H9 (cell line): ENCODE results near the gene ATXN3L. TPM values are rescaled to one million over a fixed set of nuclear protein-coding genes. Genes with fewer than 3 reads are reported as not detected.

Experiments
- DNase-seq: peaks from one replicate; pipeline ENCODE4 v3.0.0-alpha.2; 2017
- H2AFZ ChIP-seq: one replicate; pipeline ENCODE4 v1.6.1; 2013; ENCODE audit warnings: mild to moderate bottlenecking, low read length, control low read depth, moderate library complexity
- H2AK5ac ChIP-seq: 2 replicates; pipeline ENCODE4 v1.6.1; 2013; ENCODE audit warnings: low read length, control low read depth, mixed read lengths; ENCODE audit not compliant: insufficient read length
- H2BK120ac ChIP-seq: one replicate; pipeline ENCODE4 v1.6.1; 2013; ENCODE audit warnings: low read depth, mild to moderate bottlenecking, low read length, control low read depth, inconsistent platforms; ENCODE audit not compliant: poor library complexity, severe bottlenecking
- H2BK12ac ChIP-seq: 2 replicates; pipeline ENCODE4 v1.6.1; 2013; ENCODE audit warnings: low read length, control low read depth, mixed read lengths, low read depth; ENCODE audit not compliant: insufficient read length
- H2BK15ac ChIP-seq: 2 replicates; pipeline ENCODE4 v1.6.1; 2013; ENCODE audit warnings: low read depth, low read length, control low read depth
- H2BK20ac ChIP-seq: one replicate; pipeline ENCODE4 v1.6.1; 2013; ENCODE audit warnings: low read depth, mild to moderate bottlenecking, low read length, control low read depth, inconsistent platforms; ENCODE audit not compliant: poor library complexity, severe bottlenecking
- H2BK5ac ChIP-seq: 2 replicates; pipeline ENCODE4 v1.6.1; 2013; ENCODE audit warnings: low read length, control low read depth, mixed read lengths; ENCODE audit not compliant: insufficient read length
- H3K14ac ChIP-seq: 2 replicates; pipeline ENCODE4 v1.6.1; 2013; ENCODE audit warnings: low read length, control low read depth; ENCODE audit not compliant: insufficient read depth
- H3K18ac ChIP-seq: 2 replicates; pipeline ENCODE4 v1.6.1; 2013; ENCODE audit warnings: low read depth, mild to moderate bottlenecking, mixed read lengths, low read length, control low read depth; ENCODE audit not compliant: insufficient read length
- H3K23ac ChIP-seq: 2 replicates; pipeline ENCODE4 v1.6.1; 2013; ENCODE audit warnings: low read length, control low read depth, mixed read lengths, low read depth; ENCODE audit not compliant: insufficient read length
- H3K23me2 ChIP-seq: 2 replicates; pipeline ENCODE4 v1.6.1; 2013; ENCODE audit warnings: low read depth, mild to moderate bottlenecking, mixed read lengths, low read length, control low read depth; ENCODE audit not compliant: insufficient read length, poor library complexity, severe bottlenecking
- H3K27ac ChIP-seq: 2 replicates; pipeline ENCODE4 v1.5.1; 2013; ENCODE audit warnings: low read length, control low read depth, mixed read lengths, low read depth; ENCODE audit not compliant: insufficient read length
- H3K27me3 ChIP-seq: 2 replicates; pipeline ENCODE4 v1.6.1; 2013; ENCODE audit warnings: low read length, control low read depth, inconsistent platforms; ENCODE audit not compliant: insufficient read depth
- H3K4ac ChIP-seq: 2 replicates; pipeline ENCODE4 v1.6.1; 2013; ENCODE audit warnings: low read depth, mild to moderate bottlenecking, control low read depth, inconsistent platforms, low read length, moderate library complexity
- H3K4me1 ChIP-seq: 2 replicates; pipeline ENCODE4 v1.6.1; 2013; ENCODE audit warnings: low read length, control low read depth, inconsistent platforms; ENCODE audit not compliant: insufficient read depth
- H3K4me2 ChIP-seq: 2 replicates; pipeline ENCODE4 v1.6.1; 2013; ENCODE audit warnings: low read length, control low read depth, mixed read lengths; ENCODE audit not compliant: insufficient read length, insufficient read depth
- H3K56ac ChIP-seq: 2 replicates; pipeline ENCODE4 v1.6.1; 2013; ENCODE audit warnings: low read depth, mild to moderate bottlenecking, mixed read lengths, low read length, control low read depth; ENCODE audit not compliant: insufficient read length
- H3K79me1 ChIP-seq: 2 replicates; pipeline ENCODE4 v1.6.1; 2013; ENCODE audit warnings: low read depth, mild to moderate bottlenecking, moderate library complexity, low read length, control low read depth, inconsistent platforms; ENCODE audit not compliant: insufficient read depth, poor library complexity, severe bottlenecking
- H3K79me2 ChIP-seq: 2 replicates; pipeline ENCODE4 v1.6.1; 2013; ENCODE audit warnings: low read length, control low read depth, inconsistent platforms; ENCODE audit not compliant: insufficient read depth
- H3K9ac ChIP-seq: 2 replicates; pipeline ENCODE4 v1.6.1; 2013; ENCODE audit warnings: low read length, control low read depth, mixed read lengths; ENCODE audit not compliant: insufficient read length; ENCODE audit errors: extremely low read depth
- H3K9me3 ChIP-seq: one replicate; pipeline ENCODE4 v1.6.1; 2013; ENCODE audit warnings: low read depth, low read length, inconsistent platforms; ENCODE audit not compliant: control insufficient read depth
- H3T11ph ChIP-seq: one replicate; pipeline ENCODE4 v1.6.1; 2013; ENCODE audit warnings: mild to moderate bottlenecking, low read length, control low read depth, inconsistent platforms
- H4K20me1 ChIP-seq: one replicate; pipeline ENCODE4 v1.6.1; 2013; ENCODE audit not compliant: control insufficient read depth, insufficient read length, insufficient read depth
- H4K5ac ChIP-seq: 2 replicates; pipeline ENCODE4 v1.6.1; 2013; ENCODE audit warnings: low read depth, mild to moderate bottlenecking, mixed read lengths, low read length, control low read depth; ENCODE audit not compliant: insufficient read length
- H4K8ac ChIP-seq: replicated peaks from 2 replicates; pipeline ENCODE4 v1.6.1; 2013; ENCODE audit warnings: low read length, control low read depth, mixed read lengths, low read depth; ENCODE audit not compliant: insufficient read length
- H4K91ac ChIP-seq: 2 replicates; pipeline ENCODE4 v1.6.1; 2013; ENCODE audit warnings: low read depth, mild to moderate bottlenecking, moderate library complexity, mixed read lengths, low read length, control low read depth; ENCODE audit not compliant: insufficient read length
- H3K27ac Mint-ChIP-seq, 3 experiments: 2 replicates in 2 of 3; 3 replicates in 1 of 3; pipeline ENCODE4 v1.8.0; 2020 to 2021; ENCODE audit warnings: mixed read lengths in 3 of 3, mild to moderate bottlenecking in 1 of 3, moderate library complexity in 1 of 3
- H3K27me3 Mint-ChIP-seq: 2 replicates; pipeline ENCODE4 v1.8.0; 2021; ENCODE audit warnings: low read depth, mild to moderate bottlenecking, moderate library complexity, mixed read lengths
- H3K36me3 Mint-ChIP-seq, 3 experiments: 2 replicates in 2 of 3; 3 replicates in 1 of 3; pipeline ENCODE4 v1.8.0; 2020 to 2021; ENCODE audit warnings: low read depth in 3 of 3, mixed read lengths in 3 of 3; ENCODE audit not compliant: insufficient read depth in 1 of 3
- H3K4me1 Mint-ChIP-seq, 2 experiments: 2 replicates each; pipeline ENCODE4 v1.8.0; 2020; ENCODE audit warnings: mixed read lengths in 2 of 2
- H3K4me3 Mint-ChIP-seq, 2 experiments: 2 replicates in 1 of 2; 3 replicates in 1 of 2; pipeline ENCODE4 v1.8.0; 2020 to 2021; ENCODE audit warnings: mild to moderate bottlenecking in 2 of 2, mixed read lengths in 2 of 2, moderate library complexity in 1 of 2
- H3K9me3 Mint-ChIP-seq, 2 experiments: 2 replicates in 1 of 2; 3 replicates in 1 of 2; pipeline ENCODE4 v1.8.0; 2020; ENCODE audit warnings: mild to moderate bottlenecking in 2 of 2, mixed read lengths in 2 of 2, moderate library complexity in 1 of 2
- CTCF ChIP-seq: fragments of 200-600 bp; sonication (generic); conservative IDR thresholded peaks from 3 replicates; pipeline ENCODE4 v1.8.0; 2021; ENCODE audit warnings: antibody characterized with exemption, mild to moderate bottlenecking
- WGBS: extraction: QIAGEN DNeasy Blood & Tissue Kit; methylation state at CpG from one replicate; pipeline ENCODE4 v1.1.7; 2013; ENCODE audit warnings: missing lambda C conversion rate, low lambda C conversion rate, mixed read lengths; ENCODE audit not compliant: insufficient read length; ENCODE audit errors: extremely low coverage; 5-methylcytosine and 5-hydroxymethylcytosine counted together
- total RNA-seq: library from RNA; stranded (reverse); gene quantifications from 2 replicates; pipeline ENCODE4 v1.2.1, GENCODE V29; 2021

The ATXN3L gene
- total RNA-seq, 1 experiment from 2014 or later: not detected

- Mint-ChIP-seq H3K4me1 (peaks cover 0 to 4% of the 10 kb centered on the region in 2 experiments; a peak in 1 of 4 replicates), H3K27ac (no peak overlapping the region), H3K36me3 (peaks cover 0 to 6% (median 0%) of the 10 kb centered on the region in 3 experiments; a peak in 3 of 7 replicates), H3K9me3 (peaks cover 57 to 74% of the 10 kb centered on the region in 2 experiments), H3K27me3 (no peaks in the 10 kb centered on the region; the same call in 1 of the 2 replicates), H3K4me3 (no peak overlapping the region)
- WGBS: no CpG with 5 or more reads among the region's 2 CpGs
- H2AFZ ChIP-seq: no peak overlapping the region
- H4K20me1 ChIP-seq: no peaks in the 10 kb centered on the region
- H3K9ac ChIP-seq: no peak overlapping the region
- H3K79me2 ChIP-seq: no peaks in the 10 kb centered on the region
- H3K27ac ChIP-seq: no peak overlapping the region
- H2BK120ac ChIP-seq: no peak overlapping the region
- H2AK5ac ChIP-seq: no peak overlapping the region
- H3K4me2 ChIP-seq: no peak overlapping the region
- H3T11ph ChIP-seq: no peak overlapping the region
- no peaks in the 10 kb centered on the region for H3K9me3 ChIP-seq
- H4K8ac ChIP-seq: no peak overlapping the region
- no peak overlapping the region for H2BK15ac ChIP-seq
- no peak overlapping the region for H3K18ac ChIP-seq
- no peak overlapping the region for H2BK5ac ChIP-seq
- no peak overlapping the region for H3K4ac ChIP-seq
- H3K23me2 ChIP-seq: no peaks in the 10 kb centered on the region
- no peak overlapping the region for H4K91ac ChIP-seq
- no peak overlapping the region for H2BK20ac ChIP-seq
- H4K5ac ChIP-seq: no peak overlapping the region
- H3K23ac ChIP-seq: no peak overlapping the region
- no peak for TF ChIP-seq CTCF
- H3K4me1 ChIP-seq: no peaks in the 10 kb centered on the region
- no peak overlapping the region for H3K14ac ChIP-seq
- H3K27me3 ChIP-seq: no peaks in the 10 kb centered on the region
- H2BK12ac ChIP-seq: no peak overlapping the region
- no peak overlapping the region for H3K56ac ChIP-seq
- no peaks in the 10 kb centered on the region for H3K79me1 ChIP-seq
- DNase-seq: no peak
Measured at GRCh38 chrX:13346646-13347045, 26.8 kb upstream of the ATXN3L start.
